Measurements from ENCODE around the gene TECR. TPM values are rescaled to one million over a fixed set of nuclear protein-coding genes. Genes with fewer than 3 reads are reported as not detected.

Gene TECR
- total and polyA plus RNA-seq, 2 of the 13 experiments (the other 11 are each of a cell fraction or from before 2014, with no cell fraction given): 54.9 to 121 TPM

GRCh38 chr19:14511229-14511593 lies 18.2 kb upstream of the TECR start (continued):
- TF ChIP-seq, protein P1, sequence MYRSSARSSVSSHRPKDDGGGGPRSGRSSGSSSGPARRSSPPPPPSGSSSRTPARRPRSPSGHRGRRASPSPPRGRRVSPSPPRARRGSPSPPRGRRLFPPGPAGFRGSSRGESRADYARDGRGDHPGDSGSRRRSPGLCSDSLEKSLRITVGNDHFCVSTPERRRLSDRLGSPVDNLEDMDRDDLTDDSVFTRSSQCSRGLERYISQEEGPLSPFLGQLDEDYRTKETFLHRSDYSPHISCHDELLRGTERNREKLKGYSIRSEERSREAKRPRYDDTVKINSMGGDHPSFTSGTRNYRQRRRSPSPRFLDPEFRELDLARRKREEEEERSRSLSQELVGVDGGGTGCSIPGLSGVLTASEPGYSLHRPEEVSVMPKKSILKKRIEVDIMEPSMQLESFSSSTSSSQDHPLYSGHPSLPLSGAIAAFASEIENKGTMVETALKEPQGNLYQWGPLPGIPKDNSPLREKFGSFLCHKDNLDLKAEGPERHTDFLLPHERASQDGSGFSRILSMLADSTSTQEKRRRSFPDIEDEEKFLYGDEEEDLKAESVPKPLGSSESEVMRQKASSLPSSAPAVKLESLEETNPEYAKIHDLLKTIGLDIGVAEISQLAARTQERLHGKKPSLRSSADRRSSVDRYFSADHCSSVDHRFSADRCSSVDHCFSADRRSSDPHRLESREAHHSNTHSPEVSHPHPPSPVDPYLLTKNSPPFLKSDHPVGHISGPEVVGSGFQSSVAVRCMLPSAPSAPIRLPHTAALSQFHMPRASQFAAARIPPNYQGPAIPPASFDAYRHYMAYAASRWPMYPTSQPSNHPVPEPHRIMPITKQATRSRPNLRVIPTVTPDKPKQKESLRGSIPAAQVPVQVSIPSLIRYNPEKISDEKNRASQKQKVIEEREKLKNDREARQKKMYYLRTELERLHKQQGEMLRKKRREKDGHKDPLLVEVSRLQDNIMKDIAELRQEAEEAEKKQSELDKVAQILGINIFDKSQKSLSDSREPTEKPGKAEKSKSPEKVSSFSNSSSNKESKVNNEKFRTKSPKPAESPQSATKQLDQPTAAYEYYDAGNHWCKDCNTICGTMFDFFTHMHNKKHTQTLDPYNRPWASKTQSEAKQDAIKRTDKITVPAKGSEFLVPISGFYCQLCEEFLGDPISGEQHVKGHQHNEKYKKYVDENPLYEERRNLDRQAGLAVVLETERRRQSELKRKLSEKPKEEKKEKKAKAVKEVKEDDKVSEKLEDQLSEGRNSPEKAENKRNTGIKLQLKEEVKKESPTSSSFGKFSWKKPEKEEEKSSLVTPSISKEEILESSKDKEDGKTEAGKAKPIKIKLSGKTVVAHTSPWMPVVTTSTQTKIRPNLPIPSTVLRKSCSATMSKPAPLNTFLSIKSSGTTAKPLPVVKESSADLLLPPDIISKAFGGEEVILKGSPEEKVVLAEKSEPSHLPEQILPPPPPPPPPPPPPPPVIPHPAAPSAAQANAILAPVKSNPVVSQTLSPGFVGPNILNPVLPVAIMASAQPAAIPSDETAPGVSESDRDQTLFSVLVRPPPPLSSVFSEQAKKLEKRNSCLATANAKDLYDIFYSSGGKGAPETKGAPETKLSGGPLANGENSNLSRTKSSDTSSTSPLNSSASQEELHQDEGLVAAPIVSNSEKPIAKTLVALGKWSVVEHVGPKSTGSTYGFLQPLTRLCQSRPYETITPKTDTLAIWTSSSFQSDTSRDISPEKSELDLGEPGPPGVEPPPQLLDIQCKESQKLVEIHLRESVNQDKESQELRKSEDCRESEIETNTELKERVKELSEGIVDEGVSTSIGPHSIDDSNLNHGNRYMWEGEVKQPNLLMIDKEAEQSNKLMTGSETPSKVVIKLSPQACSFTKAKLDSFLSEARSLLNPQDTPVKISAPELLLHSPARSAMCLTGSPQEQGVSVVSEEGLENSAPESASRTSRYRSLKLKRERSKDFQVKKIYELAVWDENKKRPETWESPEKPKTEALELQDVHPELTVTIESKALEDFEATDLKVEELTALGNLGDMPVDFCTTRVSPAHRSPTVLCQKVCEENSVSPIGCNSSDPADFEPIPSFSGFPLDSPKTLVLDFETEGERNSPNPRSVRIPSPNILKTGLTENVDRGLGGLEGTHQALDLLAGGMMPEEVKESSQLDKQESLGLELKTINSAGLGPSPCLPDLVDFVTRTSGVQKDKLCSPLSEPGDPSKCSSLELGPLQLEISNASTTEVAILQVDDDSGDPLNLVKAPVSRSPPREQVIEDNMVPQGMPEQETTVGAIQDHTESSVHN (CRISPR knock-in tag; IDR thresholded peaks at IDR 0.05): no peak
- TF ChIP-seq PITX1 (CRISPR knock-in tag; IDR thresholded peaks at IDR 0.05) (no peak), ZNF710 (CRISPR knock-in tag; IDR thresholded peaks at IDR 0.05; ENCODE audit: borderline replicate concordance) (no peak), PTBP1 (IDR thresholded peaks at IDR 0.05; ENCODE audit: low read depth, low read length, poor library complexity, severe bottlenecking) (no peak)
